H54 (cell line): Measurements from ENCODE around the gene BZW2.

Experiments used
- DNase-seq: peaks from one replicate; pipeline ENCODE4 v3.0.0; 2011; ENCODE audit warnings: low spot score, mixed read lengths; ENCODE audit not compliant: insufficient read length
- FAIRE-seq: peaks from 3 replicates; lab custom pipeline; 2011; peaks lifted over from hg19 to GRCh38; lab: Jason Lieb, UNC
- POLR2A ChIP-seq: IDR thresholded peaks from 2 replicates; pipeline ENCODE4 v1.6.1; 2011; ENCODE audit warnings: low read depth, mild to moderate bottlenecking, low read length

Gene BZW2

GRCh38 chr7:16645593-16646471 is at the start of gene BZW2, which contains the start of gene ANKMY2:
BZW2 (plus strand) TSS chr7:16646181; CDS start chr7:16665444, 19,263 bp downstream.
ANKMY2 (minus strand) TSS chr7:16645754; CDS start chr7:16645573, 181 bp downstream.
- peak; percentile 91 for FAIRE-seq
- TF ChIP-seq POLR2A: peak; percentile 100

DNA sequence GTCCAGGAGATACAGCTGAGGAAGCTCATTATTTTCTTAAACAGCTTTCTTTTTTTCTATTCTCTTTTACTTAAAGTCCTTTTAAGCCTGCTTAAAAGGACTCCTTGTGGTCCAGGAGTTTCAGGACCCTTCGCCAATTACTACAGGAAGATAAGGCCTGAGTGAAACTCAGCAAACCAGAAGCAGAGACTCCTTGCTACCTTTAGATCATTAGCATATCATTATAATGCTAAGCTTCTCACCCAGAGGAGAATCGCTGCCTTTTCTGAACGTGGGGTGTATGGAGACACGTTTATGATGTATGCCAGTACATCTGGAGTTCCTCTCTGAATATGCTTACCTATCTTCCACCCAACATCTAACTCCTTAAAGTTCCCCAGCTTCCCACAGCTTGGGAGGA is 48.0 kb upstream of the BZW2 start:
- FAIRE-seq (no peak), DNase-seq (no peak)
- no peak for TF ChIP-seq POLR2A

More at GRCh38 chr7:16645593-16646471, at the start of gene BZW2, which contains the start of gene ANKMY2:
- DNase-seq: peak; percentile 98

- DNase-seq (no peak), FAIRE-seq (no peak)
- TF ChIP-seq POLR2A: no peak
Observed at GRCh38 chr7:16599860-16600259, 46.1 kb upstream of the BZW2 start.

- DNase-seq: no peak
- FAIRE-seq: no peak
- no peak for TF ChIP-seq POLR2A
Observed at GRCh38 chr7:16603633-16604032, 42.3 kb upstream of the BZW2 start.

GRCh38 chr7:16604054-16604453 is 41.9 kb upstream of the BZW2 start:
- DNase-seq: no peak
- TF ChIP-seq POLR2A: no peak
- FAIRE-seq: no peak

DNA sequence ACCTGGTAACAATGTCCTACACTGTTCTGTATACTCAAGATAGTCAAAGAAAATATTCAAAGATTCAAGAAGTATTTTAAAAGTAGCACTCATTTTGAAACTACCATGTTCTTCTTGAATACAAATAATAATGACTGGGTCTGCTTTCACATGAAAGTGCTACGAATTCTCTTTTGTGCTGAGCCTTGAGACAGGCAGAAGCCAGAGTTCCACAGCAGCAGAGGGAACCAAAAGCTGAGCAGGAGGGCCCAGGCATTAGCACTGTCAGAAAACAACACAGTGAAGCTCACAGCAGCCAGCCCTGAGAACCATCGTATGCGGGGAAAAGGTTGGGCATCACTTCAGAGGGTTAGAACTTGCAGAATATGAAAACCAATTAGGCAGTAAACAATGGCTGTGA is 39.3 kb upstream of the BZW2 start:
- TF ChIP-seq POLR2A: no peak
- FAIRE-seq (no peak), DNase-seq (no peak)

DNA sequence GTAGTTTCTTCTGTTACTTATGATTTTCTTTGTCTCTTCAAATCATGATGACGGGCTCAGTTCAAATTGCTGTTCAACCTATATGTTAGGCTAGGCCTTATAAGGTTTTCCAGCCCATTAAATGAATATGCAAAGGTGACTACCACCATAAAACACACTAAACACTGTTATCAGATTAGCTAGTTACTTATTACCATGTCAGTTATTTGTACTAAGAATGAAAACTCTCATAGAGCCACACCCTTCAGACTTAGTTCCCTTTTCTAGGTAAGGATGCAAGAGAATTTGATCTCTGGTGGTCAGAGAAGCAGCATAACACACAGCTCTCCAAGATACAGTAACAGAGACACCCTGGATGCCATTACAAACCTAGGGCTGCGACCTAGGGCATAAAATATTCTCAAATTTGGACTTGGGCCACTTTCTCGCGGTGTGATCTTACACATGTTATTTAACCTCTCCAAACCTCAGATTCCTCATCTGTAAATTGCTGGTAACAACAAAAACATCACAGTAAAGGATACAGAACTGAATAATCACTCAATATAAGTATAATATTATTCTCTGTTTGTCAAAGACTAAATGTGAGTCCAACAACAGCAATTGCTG is 36.0 kb upstream of the BZW2 start:
- TF ChIP-seq POLR2A: no peak
- no peak for FAIRE-seq

GRCh38 chr7:16611711-16612110 is 34.3 kb upstream of the BZW2 start:
- FAIRE-seq (no peak), DNase-seq (no peak)
- no peak for TF ChIP-seq POLR2A

More for the DNA sequence above, 36.0 kb upstream of the BZW2 start:
- no peak for DNase-seq

GRCh38 chr7:16615228-16615627 is 30.8 kb upstream of the BZW2 start:
- FAIRE-seq: no peak

GRCh38 chr7:16616122-16616521 is 29.9 kb upstream of the BZW2 start:
- no peak for TF ChIP-seq POLR2A
- no peak for FAIRE-seq
- no peak for DNase-seq

More at GRCh38 chr7:16615228-16615627, 30.8 kb upstream of the BZW2 start:
- no peak for TF ChIP-seq POLR2A
- no peak for DNase-seq

DNA sequence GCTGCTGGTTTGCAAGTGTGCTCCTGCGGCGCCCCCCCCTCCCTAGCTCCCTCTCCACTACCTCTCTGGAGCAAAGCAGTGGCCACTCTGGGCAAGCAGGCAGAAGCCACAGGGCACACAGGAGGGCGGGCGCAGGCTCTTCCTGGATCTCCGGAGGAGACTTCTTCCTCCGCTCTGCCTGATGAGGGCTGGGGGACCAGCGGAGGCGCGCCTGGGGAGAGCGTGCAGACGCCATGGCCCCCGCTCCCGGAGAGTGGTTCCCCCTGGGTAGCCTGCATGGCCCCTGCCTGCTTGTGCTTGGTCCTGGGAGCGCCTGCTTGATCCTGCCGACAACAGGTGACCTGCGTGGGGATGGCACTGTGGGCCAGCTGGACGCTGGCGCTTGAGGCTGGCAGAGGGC is 29.4 kb upstream of the BZW2 start:
- FAIRE-seq: no peak
- TF ChIP-seq POLR2A: no peak
- DNase-seq: no peak

GRCh38 chr7:16619979-16620408 is 26.0 kb upstream of the BZW2 start:
- TF ChIP-seq POLR2A: no peak
- FAIRE-seq (peak; percentile 83), DNase-seq (no peak)

- FAIRE-seq (peak; percentile 81), DNase-seq (no peak)
- TF ChIP-seq POLR2A: no peak
Observed at GRCh38 chr7:16626388-16626787, 19.6 kb upstream of the BZW2 start.

DNA sequence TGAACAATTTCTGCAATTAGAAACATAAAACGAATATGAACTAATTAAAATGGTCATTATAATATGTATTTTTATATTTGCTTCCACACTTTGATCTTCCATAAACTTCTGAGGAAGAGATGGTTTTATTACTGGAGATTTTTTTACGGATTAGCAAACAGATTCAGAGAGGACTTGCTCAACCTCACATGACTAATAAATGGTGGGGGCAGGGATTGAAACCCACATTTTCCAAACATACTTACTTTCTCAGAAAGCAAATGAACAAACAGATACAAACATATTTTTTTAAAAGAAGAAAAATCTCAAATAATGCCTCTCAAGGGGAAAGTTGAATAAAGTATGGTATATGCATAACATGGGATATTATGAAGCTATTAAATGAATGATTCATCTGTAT is 18.7 kb upstream of the BZW2 start:
- FAIRE-seq: no peak
- no peak for DNase-seq
- no peak for TF ChIP-seq POLR2A
